GM19035 (cell line): ENCODE measurements around the gene OXCT1.
"Not testable (repeated sequence)": the region's sequence is repeated elsewhere in the genome, so short reads cannot be mapped to it uniquely, and the experiment has no call there.

ENCODE experiments used
- ATAC-seq: cut with Tn5 transposase; IDR thresholded peaks from one replicate; pipeline ENCODE4 v1.9.1; 2021; ENCODE audit not compliant: unreplicated experiment

OXCT1 gene

DNA sequence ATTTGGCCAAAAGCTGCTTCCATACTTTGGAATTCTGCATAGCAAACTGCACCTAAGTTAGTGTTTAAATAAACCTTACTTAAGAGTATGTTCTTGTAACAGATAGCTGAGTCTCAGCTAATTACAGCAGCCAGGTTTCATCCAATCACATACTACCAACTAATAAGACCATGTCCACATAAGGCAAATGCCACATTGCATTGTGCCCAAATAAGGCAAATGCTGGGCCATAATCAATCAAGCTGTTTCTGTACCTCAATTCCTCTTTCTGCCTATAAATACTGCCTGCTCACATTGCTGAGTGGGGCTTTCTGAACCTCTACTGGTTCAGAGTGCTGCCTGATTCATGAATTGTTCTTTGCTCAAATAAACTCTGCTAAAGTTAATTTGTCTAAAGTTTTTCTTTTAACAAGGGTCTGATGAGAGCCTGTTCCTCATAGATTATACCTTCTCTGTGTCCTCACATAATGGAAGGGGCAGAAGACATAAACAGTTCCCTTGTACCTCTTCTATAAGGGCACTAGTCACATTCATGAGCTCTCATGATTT, 4.4 kb upstream of the OXCT1 start:
- no peak for ATAC-seq

DNA sequence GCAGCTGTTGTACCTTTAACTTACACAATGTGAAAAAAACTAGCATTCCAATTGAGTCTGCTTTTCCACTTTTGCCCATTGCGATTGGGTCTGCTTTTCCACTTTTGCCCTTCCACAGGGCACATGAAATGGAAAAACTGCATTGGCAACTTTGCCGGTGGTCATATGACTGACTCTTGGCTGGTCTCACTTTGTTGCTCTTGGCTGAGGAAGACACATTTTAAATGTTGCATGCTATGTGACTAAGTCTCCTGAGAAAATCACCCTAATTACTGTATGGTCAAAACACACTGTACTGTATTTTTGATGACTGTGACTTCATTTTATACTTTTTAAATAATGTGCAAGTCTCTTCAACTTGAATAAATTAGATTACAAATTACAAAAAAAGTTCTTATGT, 1.6 kb upstream of the OXCT1 start:
- ATAC-seq = no peak

- ATAC-seq = no peak
These were observed 413 bp upstream of the OXCT1 start for GRCh38 chr5:41870627-41871048.

GRCh38 chr5:41869151-41869723, 988 bp downstream of the OXCT1 start:
- ATAC-seq = no peak

- ATAC-seq = peak; percentile 63
These were observed 6.2 kb downstream of the OXCT1 start for GRCh38 chr5:41863871-41864486.

DNA sequence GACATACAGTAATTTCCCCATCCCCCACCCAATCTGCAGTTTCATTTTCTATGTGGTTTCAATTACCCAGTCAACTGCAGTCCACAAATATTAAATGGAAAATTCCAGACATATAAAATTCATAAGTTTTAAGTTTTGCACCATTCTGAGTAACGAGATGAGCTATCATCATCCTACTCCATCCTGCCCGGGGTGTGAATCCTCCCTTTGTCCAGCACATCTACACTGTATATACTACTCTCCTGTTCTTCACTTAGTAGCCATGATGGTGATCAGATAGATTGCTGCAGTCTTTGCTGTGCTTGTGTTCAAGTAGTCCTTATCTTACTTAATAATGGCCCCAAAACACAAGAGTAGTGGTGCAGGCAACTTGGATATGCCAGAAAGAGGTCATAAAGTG, 11.3 kb downstream of the OXCT1 start:
- no peak for ATAC-seq

DNA sequence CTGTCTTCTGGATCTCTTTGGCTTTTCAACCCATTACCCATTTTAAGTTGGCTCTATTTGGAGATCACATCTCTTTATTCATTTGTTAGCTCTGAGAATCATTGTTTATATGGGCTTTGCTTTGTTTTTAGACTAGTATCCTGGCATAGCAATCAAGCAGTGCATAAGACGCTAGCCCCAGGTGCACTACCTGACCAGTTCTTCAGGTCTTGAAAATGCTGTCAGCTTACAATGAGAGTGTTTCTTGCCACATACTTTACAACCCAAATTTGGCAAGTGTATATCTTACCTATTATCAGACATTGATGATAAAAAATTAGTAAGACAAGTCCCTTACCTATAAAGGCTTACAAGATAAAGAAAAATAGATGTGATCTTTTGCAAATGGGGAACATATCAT, 12.2 kb downstream of the OXCT1 start:
- no peak for ATAC-seq

DNA sequence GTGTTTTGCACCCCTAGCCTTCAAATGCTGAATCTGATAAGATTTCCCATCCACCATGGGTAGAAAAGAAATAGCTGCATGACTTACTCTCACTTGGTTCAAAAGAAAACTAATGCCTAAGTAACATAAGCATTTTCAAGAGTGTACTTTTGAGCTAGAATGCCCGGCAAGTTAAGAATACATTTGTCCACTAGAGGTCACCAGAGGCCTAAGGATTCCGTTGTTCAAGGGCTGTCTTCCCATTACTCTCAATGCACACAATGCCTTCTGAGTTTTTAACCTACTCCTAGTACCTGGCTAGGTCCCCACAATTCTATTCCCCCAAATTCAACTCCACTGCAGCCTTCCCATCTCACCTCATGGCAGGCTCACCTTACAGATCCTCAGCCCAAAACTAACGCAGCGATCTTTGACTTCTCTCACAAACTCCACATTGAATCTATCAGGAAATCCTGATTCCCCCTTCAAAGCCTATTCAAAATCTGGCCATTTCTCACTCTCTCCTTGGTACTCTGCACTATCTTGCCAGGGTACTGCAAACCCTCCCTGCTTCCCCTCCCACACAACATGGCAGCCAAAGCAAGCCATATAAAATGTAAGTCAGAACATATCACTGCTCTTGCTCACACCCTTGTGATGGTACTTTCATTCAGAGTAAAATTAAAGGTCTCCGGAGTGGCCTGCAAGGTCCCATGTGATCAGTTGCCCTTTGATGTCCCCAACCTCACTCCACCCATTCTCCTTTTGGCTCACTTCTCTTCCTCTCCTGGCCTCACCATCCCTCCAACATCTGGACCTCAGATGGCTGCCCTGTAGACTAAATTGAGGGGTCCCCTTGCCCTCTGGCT, 13.4 kb downstream of the OXCT1 start:
- ATAC-seq = peak; percentile 86

DNA sequence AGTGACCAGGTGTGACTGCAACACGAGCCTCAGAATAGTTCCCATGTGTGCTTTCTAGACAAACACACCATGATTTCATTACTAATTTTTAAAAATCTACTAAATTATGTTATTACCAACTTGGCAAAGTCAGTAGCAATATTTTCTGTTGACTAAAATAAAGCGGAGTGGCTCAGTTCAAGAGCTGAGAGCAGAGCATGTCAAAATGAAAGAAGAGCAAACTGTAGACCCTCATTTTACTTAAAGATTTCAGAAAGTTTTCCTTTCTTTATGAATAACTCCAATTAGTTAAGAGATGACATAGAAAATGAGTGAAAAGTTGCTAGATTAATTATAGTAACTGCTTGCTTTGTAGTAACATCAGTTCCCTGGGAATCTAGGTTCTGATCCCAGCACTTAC, 17.9 kb downstream of the OXCT1 start:
- no peak for ATAC-seq

DNA sequence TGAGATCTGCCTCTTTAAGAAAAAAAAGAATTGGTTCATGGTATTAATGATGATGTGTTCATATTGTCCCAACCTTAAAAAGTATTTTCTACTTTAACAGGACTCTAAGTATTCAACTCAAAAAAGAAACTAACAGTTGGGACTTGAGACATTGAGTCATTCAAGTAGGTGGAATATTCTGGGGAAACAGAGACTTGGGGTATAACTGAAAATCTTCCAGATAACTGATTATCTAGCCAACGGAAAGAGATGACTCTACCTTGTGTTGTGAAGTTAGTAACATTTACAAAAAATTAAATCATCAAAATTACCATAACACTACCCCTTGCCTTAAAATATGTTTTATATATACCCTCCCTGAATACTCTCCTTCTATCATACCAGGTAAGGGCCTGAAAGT, 19.1 kb downstream of the OXCT1 start:
- no peak for ATAC-seq

DNA sequence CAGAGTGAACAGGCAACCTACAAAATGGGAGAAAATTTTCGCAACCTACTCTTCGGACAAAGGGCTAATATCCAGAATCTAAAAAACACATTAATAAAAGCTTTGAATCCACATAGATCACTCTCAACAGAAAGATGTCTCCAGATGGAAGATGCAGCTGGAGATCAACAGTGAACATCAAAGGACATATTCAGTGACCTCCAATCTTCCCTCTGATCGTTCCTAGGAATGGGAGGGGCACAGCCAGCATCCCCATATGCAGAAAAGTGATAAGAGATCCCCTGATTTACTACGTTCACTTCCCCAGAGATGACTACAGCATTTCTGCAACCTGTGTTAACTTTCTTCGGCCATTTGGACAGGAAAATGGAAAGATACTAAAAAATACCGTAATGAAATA, 21.2 kb downstream of the OXCT1 start:
- ATAC-seq = no peak

DNA sequence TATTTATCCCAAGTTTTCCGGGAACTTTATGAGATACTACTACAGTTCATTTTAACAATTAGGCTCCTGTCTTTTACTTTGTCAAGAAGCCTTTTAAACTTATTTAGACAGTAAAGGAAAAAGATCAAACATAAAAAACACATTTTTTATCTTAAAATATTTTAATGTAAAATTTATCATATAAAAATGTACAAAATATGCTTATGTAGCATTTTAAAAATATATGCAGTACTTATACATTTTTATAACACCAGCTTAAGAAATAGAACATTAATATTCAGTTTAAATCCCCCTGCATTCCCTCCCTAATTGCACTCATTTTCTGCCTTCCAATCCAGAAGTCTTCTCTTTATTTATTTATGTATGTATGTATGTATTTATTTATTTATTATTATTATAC, 24.5 kb downstream of the OXCT1 start:
- not testable (repeated sequence) for ATAC-seq

GRCh38 chr5:41844502-41844901, 25.7 kb downstream of the OXCT1 start:
- no peak for ATAC-seq

DNA sequence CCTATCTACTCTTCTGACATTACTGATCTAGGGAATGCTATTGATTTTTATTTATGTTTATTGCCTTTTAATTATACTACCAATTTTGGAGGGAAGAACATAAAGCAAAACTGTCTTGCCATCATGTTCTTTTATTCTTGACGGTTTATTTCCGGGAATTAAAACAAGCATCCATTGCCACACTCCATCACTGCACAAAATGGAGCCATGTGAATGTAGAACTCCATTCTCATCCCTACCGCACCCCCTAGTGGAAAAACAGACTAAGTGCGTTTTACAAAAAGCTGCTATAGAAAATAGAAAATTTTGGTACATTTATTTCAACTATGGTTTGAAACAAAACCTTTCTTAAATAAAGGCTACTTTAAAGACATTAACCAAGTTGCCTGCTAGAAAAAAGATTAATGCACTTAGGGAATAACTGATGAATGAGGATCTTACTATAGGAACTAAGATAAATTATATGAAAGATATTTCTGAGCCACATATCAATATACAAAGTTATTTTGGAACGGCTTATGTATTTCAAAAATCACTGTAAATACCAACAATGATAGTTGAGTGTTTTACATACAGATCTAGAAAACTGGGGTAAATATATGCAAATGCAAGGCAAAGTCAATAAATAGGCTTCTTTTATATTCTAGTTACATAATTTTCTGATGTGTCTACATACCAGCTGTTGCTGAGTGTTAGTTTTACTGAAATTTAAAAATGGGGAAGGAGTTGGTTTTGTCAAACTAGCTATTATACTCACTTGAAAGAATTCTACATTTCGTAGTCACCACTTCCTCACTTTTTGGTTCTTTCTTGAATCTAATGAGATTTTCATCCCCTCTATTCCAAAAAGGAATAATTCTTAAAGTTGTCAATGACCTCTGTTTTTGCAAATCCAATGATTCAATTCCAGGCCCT, 26.5 kb downstream of the OXCT1 start:
- ATAC-seq = peak; percentile 74

GRCh38 chr5:41842777-41843176, 27.4 kb downstream of the OXCT1 start:
- ATAC-seq = peak; percentile 76

GRCh38 chr5:41841325-41841724, 28.9 kb downstream of the OXCT1 start:
- ATAC-seq = no peak

DNA sequence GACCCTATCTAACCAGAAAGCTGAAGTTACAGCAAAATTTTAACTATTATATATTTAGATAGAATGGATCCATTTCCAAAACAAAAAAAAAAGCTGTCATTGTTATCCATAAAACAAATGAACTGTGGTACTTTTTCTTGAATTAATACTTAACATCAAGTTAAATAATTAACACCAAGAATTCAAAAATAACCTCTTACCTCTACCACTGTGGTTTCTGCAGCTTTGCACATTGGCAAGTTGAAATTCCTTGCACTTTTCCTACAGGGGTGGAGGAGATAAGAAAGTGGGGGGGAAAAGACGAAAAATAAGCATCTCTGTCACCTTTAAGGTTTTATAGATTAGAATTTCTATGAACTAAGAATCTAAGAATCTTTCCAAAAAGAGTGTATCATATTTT, 30.0 kb downstream of the OXCT1 start:
- ATAC-seq = no peak

- ATAC-seq = no peak
These were observed 32.4 kb downstream of the OXCT1 start for GRCh38 chr5:41837793-41838192.

GRCh38 chr5:41835645-41836044, 34.6 kb downstream of the OXCT1 start:
- no peak for ATAC-seq

GRCh38 chr5:41834506-41834905, 35.7 kb downstream of the OXCT1 start:
- ATAC-seq = no peak

DNA sequence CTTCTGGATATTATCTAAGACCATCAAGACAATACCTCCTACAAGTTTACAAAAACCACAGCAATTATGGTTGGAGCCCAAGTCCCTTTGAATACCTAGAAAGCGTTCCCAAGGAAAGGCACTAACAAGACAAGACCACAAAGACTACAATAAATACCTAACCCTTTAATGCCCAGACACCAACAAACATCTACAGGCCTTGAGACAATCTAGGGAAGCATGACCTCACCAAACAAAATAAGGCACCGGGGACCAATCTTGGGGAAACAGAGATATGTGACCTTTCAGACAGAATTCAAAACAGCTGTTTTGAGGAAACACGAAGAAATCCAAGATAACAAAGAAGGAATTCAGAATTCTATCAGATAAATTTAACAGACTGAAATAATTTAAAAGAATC, 37.8 kb downstream of the OXCT1 start:
- no peak for ATAC-seq
